GM18507 (cell line): ENCODE measurements around the gene TLR9.

ENCODE experiments used
- DNase-seq: peaks from one replicate; pipeline ENCODE4 v3.0.0; 2011; ENCODE audit warnings: low read depth; ENCODE audit not compliant: insufficient read length; ENCODE audit errors: extremely low spot score
- FAIRE-seq: peaks from 2 replicates; lab custom pipeline; 2011; peaks lifted over from hg19 to GRCh38; lab: Jason Lieb, UNC

The TLR9 gene

DNA sequence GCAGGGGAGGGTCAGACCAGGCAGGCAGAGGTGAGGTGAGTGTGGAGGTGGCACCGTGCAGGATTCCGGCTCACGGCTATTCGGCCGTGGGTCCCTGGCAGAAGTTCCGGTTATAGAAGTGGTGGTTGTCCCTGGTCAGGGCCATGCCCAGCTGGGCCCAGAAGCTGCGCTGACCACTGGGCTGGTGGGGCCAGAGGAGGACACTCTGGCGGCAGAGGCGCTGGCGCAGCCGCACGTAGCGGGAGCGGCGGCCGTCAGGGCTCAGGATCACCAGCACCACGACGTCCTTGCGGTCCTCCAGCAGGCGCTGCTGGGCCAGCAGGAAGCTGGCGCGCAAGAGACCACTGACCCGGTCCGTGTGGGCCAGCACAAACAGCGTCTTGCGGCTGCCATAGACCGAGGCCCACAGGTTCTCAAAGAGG lies 4.3 kb downstream of the TLR9 start:
- DNase-seq (no peak), FAIRE-seq (no peak)

GRCh38 chr3:52220380-52221026 lies 4.9 kb downstream of the TLR9 start:
- FAIRE-seq = peak; percentile 92

DNA sequence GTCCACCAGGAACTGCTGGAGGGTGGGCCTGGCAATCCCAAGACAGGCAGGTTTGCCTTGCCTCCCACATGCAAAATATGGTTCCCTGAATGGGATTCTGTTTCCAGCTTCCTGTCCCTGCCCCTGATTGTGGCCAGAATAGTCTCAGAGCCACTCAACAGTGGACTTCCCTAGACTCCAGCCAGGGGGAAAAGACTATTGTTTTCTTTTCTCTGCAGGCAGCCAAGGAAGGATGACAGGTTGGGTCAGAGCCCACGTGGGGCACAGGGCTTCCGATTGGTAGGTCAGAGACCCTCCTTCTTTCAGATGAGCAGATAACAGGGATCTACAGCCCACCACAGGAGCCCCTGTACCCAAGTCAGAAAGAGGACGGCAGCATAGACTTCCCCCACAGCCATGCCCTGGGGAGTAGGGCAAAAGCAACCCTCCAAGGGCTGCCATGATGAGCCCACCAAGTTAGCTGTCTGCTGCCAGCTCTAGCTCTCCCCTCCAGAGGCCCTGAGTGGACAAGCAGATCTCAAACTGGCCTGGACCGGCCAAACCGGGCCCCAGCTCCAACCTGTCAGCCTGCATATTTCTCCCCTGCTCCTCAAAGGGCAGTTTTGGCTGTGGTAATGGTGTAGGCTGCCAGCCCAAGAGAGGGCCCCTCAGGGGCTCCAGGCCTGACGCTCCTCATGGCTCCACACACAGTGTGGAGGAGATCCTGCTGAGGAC lies 6.4 kb downstream of the TLR9 start:
- DNase-seq (no peak), FAIRE-seq (no peak)

More at GRCh38 chr3:52220380-52221026, 4.9 kb downstream of the TLR9 start:
- DNase-seq = no peak

DNA sequence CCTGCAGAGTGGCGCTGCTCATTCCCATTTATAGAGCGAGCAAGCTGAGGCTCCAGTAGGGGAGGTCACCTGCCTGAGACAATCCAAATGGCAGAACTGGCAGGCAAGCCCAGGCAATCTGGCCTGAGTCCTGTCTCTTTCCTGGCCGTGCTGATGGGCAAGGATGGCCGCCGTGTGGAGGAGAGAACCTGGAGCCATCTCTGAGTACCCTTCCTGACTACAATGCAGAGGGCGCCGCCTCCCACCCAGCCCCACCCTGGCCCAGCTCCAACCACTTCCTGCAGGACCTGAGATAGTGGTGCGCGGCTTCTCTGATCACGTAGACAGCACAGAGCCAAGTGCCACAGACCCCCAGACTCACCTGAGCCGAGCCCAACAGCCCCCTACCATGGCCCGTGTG lies 7.0 kb downstream of the TLR9 start:
- no peak for DNase-seq

DNA sequence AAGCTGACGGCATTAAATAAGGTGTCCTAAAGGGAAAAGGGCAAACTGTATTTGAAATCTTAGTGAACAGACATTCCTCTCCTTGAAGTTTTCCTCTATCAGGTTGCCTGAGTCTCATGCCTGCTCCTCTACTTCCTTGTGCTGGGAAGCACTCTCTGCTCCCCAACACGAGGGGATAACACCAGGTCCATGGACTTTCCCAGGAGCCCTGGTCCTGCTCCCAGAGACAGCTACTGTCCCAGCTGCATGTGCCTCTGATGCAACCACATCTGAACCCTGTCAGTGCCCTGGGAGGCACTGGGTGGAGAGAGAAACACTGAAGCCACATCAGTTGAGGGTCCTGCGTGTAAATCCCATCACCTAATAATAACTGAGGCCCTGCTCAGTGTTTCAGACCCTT lies 7.4 kb downstream of the TLR9 start:
- DNase-seq (no peak), FAIRE-seq (no peak)

More for the DNA sequence above, 7.0 kb downstream of the TLR9 start:
- no peak for FAIRE-seq

- no peak for FAIRE-seq
- DNase-seq = no peak
Observed at GRCh38 chr3:52217409-52217805, 8.0 kb downstream of the TLR9 start.

DNA sequence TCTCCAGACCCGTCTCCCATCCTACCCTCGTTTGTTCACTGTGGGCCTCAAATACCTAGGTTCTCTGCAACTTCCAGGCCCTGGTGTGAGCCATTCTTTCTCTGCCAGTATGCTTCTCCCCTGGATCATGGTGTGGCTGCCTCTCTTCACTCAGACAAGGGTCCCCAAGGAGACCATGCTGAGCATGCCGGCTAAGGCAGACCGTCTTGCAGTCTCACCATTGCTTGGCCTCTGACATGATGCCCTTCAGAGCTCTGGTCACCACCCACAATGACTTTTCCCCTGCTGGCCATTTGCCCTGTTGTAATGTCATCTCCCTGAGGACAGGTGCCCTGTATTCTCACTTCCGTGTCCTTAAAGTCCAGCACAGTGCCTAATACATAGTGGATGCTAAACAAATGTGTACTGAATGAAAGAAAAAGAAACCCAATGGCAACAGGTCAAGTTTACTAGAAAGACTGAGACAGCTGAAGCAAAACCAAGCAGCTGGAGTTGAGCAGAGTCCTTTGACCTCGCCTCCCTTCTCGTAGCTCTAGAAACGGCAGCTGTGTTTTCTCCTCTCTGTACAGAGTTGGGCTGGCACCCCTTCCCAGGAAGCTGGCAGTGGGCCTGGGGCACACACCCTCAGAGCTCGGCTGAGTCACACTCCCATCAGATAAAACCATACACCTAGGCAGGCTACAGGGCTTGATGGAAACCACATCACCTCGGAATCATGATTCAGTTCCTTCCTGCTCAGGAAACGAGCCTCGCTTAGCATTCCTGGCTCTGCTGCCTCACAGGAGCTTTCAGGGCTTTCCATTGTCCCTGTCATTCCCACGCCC lies 8.6 kb downstream of the TLR9 start:
- DNase-seq (no peak), FAIRE-seq (no peak)

GRCh38 chr3:52215351-52215750 lies 10.1 kb downstream of the TLR9 start:
- no peak for FAIRE-seq
- DNase-seq = no peak

DNA sequence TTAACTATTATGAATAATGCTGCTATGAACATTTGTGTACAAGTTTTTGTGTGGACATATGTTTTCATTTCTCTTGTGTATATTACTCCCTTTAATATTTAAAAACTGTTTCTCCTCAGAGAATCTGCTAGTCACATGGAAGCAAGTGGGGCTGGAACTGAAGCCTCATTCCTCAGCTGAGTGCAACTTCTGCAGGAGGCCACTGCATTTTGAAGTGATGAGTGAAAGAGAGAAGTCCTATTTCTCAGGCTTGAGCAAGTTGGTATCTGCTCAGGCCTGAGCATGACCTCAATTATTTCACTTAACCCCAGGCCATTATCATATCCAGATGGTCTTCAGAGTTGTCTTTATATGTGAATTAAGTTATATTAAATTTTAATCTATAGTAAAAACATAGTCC lies 11.5 kb downstream of the TLR9 start:
- FAIRE-seq (no peak), DNase-seq (no peak)

GRCh38 chr3:52213005-52213404 lies 12.4 kb downstream of the TLR9 start:
- FAIRE-seq = no peak

GRCh38 chr3:52211268-52211891 lies 14.1 kb downstream of the TLR9 start:
- no peak for DNase-seq
- FAIRE-seq = no peak

More at GRCh38 chr3:52213005-52213404, 12.4 kb downstream of the TLR9 start:
- DNase-seq = no peak

- FAIRE-seq (no peak), DNase-seq (no peak)
Observed at GRCh38 chr3:52210550-52211046, 14.8 kb downstream of the TLR9 start.

DNA sequence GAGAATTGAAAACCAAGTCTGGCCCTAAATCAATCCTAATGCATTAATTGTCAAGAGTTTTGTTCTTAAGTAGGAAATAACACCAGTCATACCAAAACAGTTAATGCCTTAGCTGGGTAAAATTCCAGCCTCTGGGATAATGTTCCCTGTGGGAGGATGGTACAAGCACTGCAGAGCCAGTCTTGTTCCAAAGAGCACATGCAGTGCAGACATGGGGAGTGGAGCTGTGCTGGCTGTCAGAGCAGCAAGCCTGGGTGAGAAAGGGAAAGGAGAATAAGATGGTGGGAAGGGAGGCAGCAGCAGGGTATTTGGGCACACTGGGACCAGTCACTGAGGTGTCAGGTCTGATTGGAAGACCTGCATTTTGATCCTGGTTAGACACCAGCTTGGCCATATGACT lies 15.4 kb downstream of the TLR9 start:
- no peak for FAIRE-seq
- no peak for DNase-seq

GRCh38 chr3:52208556-52208955 lies 16.9 kb downstream of the TLR9 start:
- DNase-seq (no peak), FAIRE-seq (no peak)

GRCh38 chr3:52205727-52206372 lies 19.6 kb downstream of the TLR9 start:
- FAIRE-seq = no peak
- DNase-seq = no peak

GRCh38 chr3:52204337-52205073 lies 20.9 kb downstream of the TLR9 start:
- DNase-seq = no peak
- FAIRE-seq = no peak

DNA sequence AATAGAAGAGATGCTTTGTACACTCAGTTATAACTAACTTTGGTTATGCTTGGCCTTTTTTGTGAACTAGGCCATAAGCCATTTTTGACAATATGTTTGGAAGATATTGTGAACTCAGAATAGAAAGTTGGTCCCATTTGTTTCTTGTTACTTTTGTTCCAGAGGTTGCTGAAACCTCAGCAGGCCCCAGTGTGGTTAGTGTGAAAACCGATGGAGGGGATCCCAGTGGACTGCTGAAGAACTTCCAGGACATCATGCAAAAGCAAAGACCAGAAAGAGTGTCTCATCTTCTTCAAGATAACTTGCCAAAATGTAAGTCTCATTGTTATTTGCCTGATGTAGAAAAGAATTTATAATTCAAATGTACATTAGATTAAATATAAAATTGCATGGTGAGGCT lies 21.7 kb downstream of the TLR9 start:
- DNase-seq (no peak), FAIRE-seq (no peak)

GRCh38 chr3:52202384-52203077 lies 22.9 kb downstream of the TLR9 start:
- FAIRE-seq (peak; percentile 45), DNase-seq (no peak)
